BJ (cell line): Measurements from ENCODE around the gene ARPC4. TPM values are rescaled to one million over a fixed set of nuclear protein-coding genes. Genes with fewer than 3 reads are reported as not detected.

Source experiments
- CTCF ChIA-PET: fragments of 350-600 bp; formaldehyde crosslinking; extraction: SDS; loops from one replicate; lab custom pipeline; 2021; ENCODE audit warnings: antibody characterized with exemption, inconsistent platforms; lab: Yijun Ruan, JAX
- POLR2A ChIA-PET: fragments of 300-600 bp; sonication (Branson Sonifier 250); formaldehyde crosslinking; extraction: SDS; loops from one replicate; lab custom pipeline; 2021; ENCODE audit warnings: antibody characterized with exemption; lab: Charles Lee
- DNase-seq: peaks from one replicate; pipeline ENCODE4 v3.0.0-alpha.2; 2011; ENCODE audit warnings: low read depth
- H3K27me3 ChIP-seq: 2 replicates; pipeline ENCODE4 v1.6.0; 2011; ENCODE audit warnings: low read length; ENCODE audit not compliant: control insufficient read depth, insufficient read depth
- H3K36me3 ChIP-seq: 2 replicates; pipeline ENCODE4 v1.5.1; 2011; ENCODE audit warnings: low read length; ENCODE audit not compliant: control insufficient read depth, insufficient read depth
- H3K4me3 ChIP-seq: 2 replicates; pipeline ENCODE4 v1.5.1; 2011; ENCODE audit warnings: low read depth, mild to moderate bottlenecking, control low read depth, low read length
- CTCF ChIP-seq: IDR thresholded peaks from 2 replicates; pipeline ENCODE4 v1.5.1; 2011; ENCODE audit warnings: low read depth, mild to moderate bottlenecking, control low read depth, inconsistent platforms, low read length, moderate library complexity; ENCODE audit not compliant: insufficient read depth
- polyA plus RNA-seq: library from polyadenylated mRNA; depleted of rRNA; stranded (reverse); fragments of >200 nt; gene quantifications from 2 replicates; pipeline ENCODE4 v1.2.3, GENCODE V29; 2011

The ARPC4 gene
- polyA plus RNA-seq, 1 experiment = 238 TPM

DNA sequence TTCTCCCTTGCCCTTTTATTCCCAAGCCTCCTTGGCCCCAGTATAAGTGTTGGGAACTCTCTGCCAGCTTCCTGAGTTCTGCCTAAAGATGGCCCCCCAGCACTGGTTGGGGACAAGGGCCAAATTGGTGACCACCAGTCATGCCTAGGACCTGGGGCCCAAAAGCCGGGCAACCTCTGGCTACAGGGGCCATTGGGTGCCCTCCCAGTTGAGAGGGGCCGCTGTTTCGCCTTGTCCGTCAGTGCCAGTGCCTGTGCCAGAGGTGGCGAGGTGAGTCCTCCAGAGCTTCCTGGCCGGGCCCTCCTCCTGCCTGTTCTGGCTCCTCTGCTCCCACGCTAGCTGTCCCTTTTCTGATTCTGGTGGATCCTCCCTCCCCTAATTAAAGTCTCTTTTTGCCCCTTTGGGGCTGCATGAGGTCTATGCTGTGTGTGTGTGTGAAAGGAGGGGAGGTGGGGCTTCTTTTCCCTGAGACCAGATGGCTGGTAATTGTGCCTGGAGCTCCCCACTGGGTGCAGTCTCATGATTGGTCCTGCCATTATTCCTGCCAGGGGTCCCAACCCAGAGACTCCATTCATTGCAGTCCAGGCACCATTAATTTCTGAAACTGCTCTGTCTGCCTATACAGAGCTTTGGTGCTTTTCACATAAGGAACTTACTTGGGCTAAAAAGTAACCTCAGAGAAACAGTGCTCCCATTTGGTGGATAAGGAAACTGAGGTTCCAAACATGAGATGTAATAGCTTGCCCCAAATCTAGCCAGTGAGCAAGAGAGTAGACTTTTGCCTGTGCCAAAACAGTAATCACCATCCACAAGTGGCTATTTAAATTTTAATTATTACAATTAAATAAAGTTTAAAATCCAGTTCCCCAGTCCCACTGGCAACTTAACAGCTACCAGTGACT lies 14.1 kb downstream of the ARPC4 start:
- no peak for TF ChIP-seq CTCF
- H3K4me3 ChIP-seq = no peak overlapping the region
- H3K36me3 ChIP-seq = peaks cover 29% of the 10 kb centered on the region
- CTCF ChIA-PET = interaction anchor here (0.9 kb wide), 1 partner anchor 12 kb away, joined by 3 read pairs; no protein-coding TSS in a partner anchor
- no peak for DNase-seq
- POLR2A ChIA-PET = no interaction called here
- no peaks in the 10 kb centered on the region for H3K27me3 ChIP-seq

DNA sequence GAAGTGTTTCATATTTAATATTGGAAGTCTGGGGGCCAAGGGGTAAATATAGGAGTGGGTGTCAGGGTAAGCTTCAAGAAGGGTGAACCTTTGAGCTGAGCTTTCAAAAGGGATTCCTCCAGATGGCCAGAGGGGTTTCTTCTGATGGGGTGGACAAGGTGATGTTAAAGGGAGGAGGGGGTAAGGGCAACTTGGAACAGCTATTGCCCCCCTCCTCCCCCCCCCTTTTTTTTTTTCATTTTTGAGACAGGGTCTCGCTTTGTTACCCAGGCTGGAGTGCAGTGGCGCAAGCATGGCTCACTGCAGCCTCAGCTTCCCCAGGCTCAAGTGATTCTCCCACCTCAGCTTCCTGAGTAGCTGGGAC lies 15.1 kb downstream of the ARPC4 start:
- no peak for TF ChIP-seq CTCF
- POLR2A ChIA-PET = no interaction called here
- Histone ChIP-seq H3K4me3 (no peak overlapping the region), H3K27me3 (no peaks in the 10 kb centered on the region), H3K36me3 (peaks cover 29% of the 10 kb centered on the region)
- no peak for DNase-seq
- CTCF ChIA-PET = interaction anchor here (0.9 to 1.7 kb wide), 2 partner anchors 11 to 20 kb away, joined by 4 read pairs; no protein-coding TSS in a partner anchor

- ChIA-PET CTCF (interaction anchor here (0.6 to 1.7 kb wide), 5 partner anchors 12 to 347 kb away, joined by 3 to 6 read pairs (median 4); no protein-coding TSS in a partner anchor), POLR2A (interaction anchor here (0.5 to 1.3 kb wide), 2 partner anchors 16 to 37 kb away, joined by 4 read pairs; partner anchors contain the start of genes ARPC4 and TADA3)
- TF ChIP-seq CTCF = peak; percentile 11; the same call in 1 of the 2 replicates
- DNase-seq = no peak
- no peak overlapping the region for H3K4me3 ChIP-seq
- H3K36me3 ChIP-seq = peaks cover 27% of the 10 kb centered on the region
- H3K27me3 ChIP-seq = no peaks in the 10 kb centered on the region
Observed at GRCh38 chr3:9808345-9809037, 15.6 kb downstream of the ARPC4 start.

- no peaks in the 10 kb centered on the region for H3K27me3 ChIP-seq
- H3K36me3 ChIP-seq = peaks cover 20% of the 10 kb centered on the region
- CTCF ChIA-PET = interaction anchor here (0.6 to 1.7 kb wide), 5 partner anchors 13 to 346 kb away, joined by 3 to 6 read pairs (median 3); no protein-coding TSS in a partner anchor
- no peak for DNase-seq
- no peak for TF ChIP-seq CTCF
- POLR2A ChIA-PET = interaction anchor here (0.5 to 1.3 kb wide), 3 partner anchors 17 to 36 kb away, joined by 4 to 5 read pairs (median 4); partner anchors contain the start of genes ARPC4 and TADA3
- H3K4me3 ChIP-seq = peak overlapping the region; percentile 48
Observed at GRCh38 chr3:9809239-9809614, 16.3 kb downstream of the ARPC4 start.
